DND-41 (cell line): ENCODE measurements around the gene TBC1D5.

ENCODE experiments used
- ATAC-seq: fragments of 200-7000 bp; cut with Tn5 transposase; 3 replicates; pipeline ENCODE4 v1.9.1; 2021; ENCODE audit warnings: low read depth; ENCODE audit not compliant: insufficient read depth
- DNase-seq: peaks from one replicate; pipeline ENCODE4 v3.0.0-alpha.2; 2020
- H2AFZ ChIP-seq: 2 replicates; pipeline ENCODE4 v1.6.0; 2012; ENCODE audit warnings: low read depth, low read length
- H3K27ac ChIP-seq: 2 replicates; pipeline ENCODE4 v1.5.1; 2012; ENCODE audit warnings: low read length, inconsistent platforms
- H3K27me3 ChIP-seq: fragments of 200-600 bp; sonication (generic); 2 replicates; pipeline ENCODE4 v1.6.0; 2012; ENCODE audit warnings: low read length, mild to moderate bottlenecking, inconsistent platforms; ENCODE audit not compliant: insufficient read depth, poor library complexity
- H3K36me3 ChIP-seq: 2 replicates; pipeline ENCODE4 v1.5.1; 2012; ENCODE audit warnings: low read length, inconsistent platforms; ENCODE audit not compliant: insufficient read depth
- H3K4me1 ChIP-seq: 2 replicates; pipeline ENCODE4 v1.5.1; 2012; ENCODE audit warnings: mild to moderate bottlenecking, low read length; ENCODE audit not compliant: insufficient read depth
- H3K4me2 ChIP-seq: 2 replicates; pipeline ENCODE4 v1.6.0; 2012; ENCODE audit warnings: mild to moderate bottlenecking, moderate library complexity, low read length, inconsistent platforms; ENCODE audit not compliant: insufficient read depth
- H3K4me3 ChIP-seq, 2 experiments: fragments of 200-600 bp in 1 of 2; shearing (Covaris generic) in 1 of 2; 2 replicates each; pipeline ENCODE4 v1.5.1; 2012 to 2016; ENCODE audit warnings: inconsistent platforms in 2 of 2, low read length in 2 of 2, mild to moderate bottlenecking in 2 of 2, low read depth in 1 of 2, moderate library complexity in 1 of 2
- H3K79me2 ChIP-seq: 2 replicates; pipeline ENCODE4 v1.6.0; 2012; ENCODE audit warnings: low read length, inconsistent platforms; ENCODE audit not compliant: insufficient read depth
- H3K9ac ChIP-seq: 2 replicates; pipeline ENCODE4 v1.6.0; 2012; ENCODE audit warnings: low read depth, mild to moderate bottlenecking, inconsistent platforms, low read length, moderate library complexity
- H3K9me3 ChIP-seq: 2 replicates; pipeline ENCODE4 v1.5.1; 2012; ENCODE audit warnings: low read length, moderate library complexity, mild to moderate bottlenecking, inconsistent platforms; ENCODE audit not compliant: insufficient read depth, severe bottlenecking
- H4K20me1 ChIP-seq: 2 replicates; pipeline ENCODE4 v1.6.0; 2012; ENCODE audit warnings: low read length; ENCODE audit not compliant: insufficient read depth
- CTCF ChIP-seq: IDR thresholded peaks from 2 replicates; pipeline ENCODE4 v1.5.1; 2012; ENCODE audit warnings: borderline replicate concordance, low read length, moderate library complexity, mild to moderate bottlenecking; ENCODE audit not compliant: poor library complexity, severe bottlenecking; ENCODE audit errors: extremely low read depth
- EZH2 ChIP-seq: IDR thresholded peaks from 3 replicates; pipeline ENCODE4 v1.6.1; 2012; ENCODE audit warnings: borderline replicate concordance, low read depth, mild to moderate bottlenecking, moderate library complexity, low read length, inconsistent platforms; ENCODE audit not compliant: severe bottlenecking

Gene TBC1D5

GRCh38 chr3:17360991-17361390, 381.4 kb downstream of the TBC1D5 start:
- Histone ChIP-seq H3K9ac (no peak overlapping the region), H3K27ac (no peak overlapping the region), H3K27me3 (no peaks in the 10 kb centered on the region), H3K4me1 (no peaks in the 10 kb centered on the region), H3K4me2 (no peak overlapping the region), H4K20me1 (no peaks in the 10 kb centered on the region), H3K9me3 (no peaks in the 10 kb centered on the region), H3K4me3 (no peak overlapping the region), H2AFZ (no peak overlapping the region), H3K36me3 (0 out of 2 replicates have a peak, but pooled peaks cover 3% of the 10 kb centered on the region), H3K79me2 (no peaks in the 10 kb centered on the region)
- TF ChIP-seq EZH2 (no peak), CTCF (no peak)
- DNase-seq (no peak), ATAC-seq (no peak)

GRCh38 chr3:17359911-17360310, 382.5 kb downstream of the TBC1D5 start:
- H3K9ac ChIP-seq: no peak overlapping the region
- no peaks in the 10 kb centered on the region for H3K79me2 ChIP-seq
- no peak overlapping the region for H3K27ac ChIP-seq
- TF ChIP-seq EZH2 (no peak), CTCF (no peak)
- no peaks in the 10 kb centered on the region for H3K36me3 ChIP-seq
- ATAC-seq (no peak), DNase-seq (no peak)
- H3K4me1 ChIP-seq: no peaks in the 10 kb centered on the region
- no peak overlapping the region for H3K4me3 ChIP-seq
- H3K9me3 ChIP-seq: no peaks in the 10 kb centered on the region
- no peak overlapping the region for H3K4me2 ChIP-seq
- no peaks in the 10 kb centered on the region for H4K20me1 ChIP-seq
- H2AFZ ChIP-seq: no peak overlapping the region
- no peaks in the 10 kb centered on the region for H3K27me3 ChIP-seq

DNA sequence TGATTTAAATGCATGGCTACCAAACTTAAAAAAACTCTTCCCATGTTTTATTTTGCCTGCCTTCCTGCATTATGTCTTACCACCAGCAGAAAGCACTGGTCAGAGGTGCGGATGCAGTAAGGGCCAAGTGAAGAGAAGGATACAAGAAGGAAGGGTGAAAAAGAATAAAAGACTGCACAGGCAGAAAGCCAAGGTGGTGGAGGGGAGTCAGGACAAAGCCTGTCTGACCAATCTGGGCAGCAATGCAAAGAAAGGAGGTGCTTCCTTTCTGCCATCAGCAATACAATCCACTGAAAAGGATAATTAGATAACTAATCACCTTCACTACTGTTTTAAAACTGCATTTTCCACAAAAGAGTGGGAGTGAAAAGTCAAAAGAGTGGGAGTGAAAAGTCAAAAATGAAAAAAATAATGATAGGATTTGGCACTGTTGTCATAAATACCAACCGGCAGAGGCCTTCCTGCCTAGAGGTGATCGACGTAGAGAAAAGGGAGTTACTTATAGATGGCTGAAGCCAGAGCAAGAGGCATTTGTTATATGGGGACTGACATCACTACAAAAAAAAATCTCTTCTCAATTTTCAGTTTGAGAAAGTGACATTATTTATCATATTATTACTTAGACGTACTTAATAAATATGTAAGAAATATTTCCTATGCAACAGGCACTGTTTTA, 385.3 kb downstream of the TBC1D5 start:
- no peaks in the 10 kb centered on the region for H4K20me1 ChIP-seq
- H3K36me3 ChIP-seq: 0 out of 2 replicates have a peak, but pooled peaks cover 2% of the 10 kb centered on the region
- H3K9ac ChIP-seq: no peak overlapping the region
- no peak overlapping the region for H3K4me2 ChIP-seq
- no peaks in the 10 kb centered on the region for H3K27me3 ChIP-seq
- H3K79me2 ChIP-seq: no peaks in the 10 kb centered on the region
- no peak overlapping the region for H2AFZ ChIP-seq
- no peak overlapping the region for H3K27ac ChIP-seq
- no peak for TF ChIP-seq CTCF
- TF ChIP-seq EZH2: no peak
- no peaks in the 10 kb centered on the region; the same call in 1 of the 2 replicates for H3K4me1 ChIP-seq
- H3K4me3 ChIP-seq: no peak overlapping the region
- no peaks in the 10 kb centered on the region for H3K9me3 ChIP-seq
- DNase-seq (no peak), ATAC-seq (no peak)
